GM19452 (cell line): ENCODE measurements around the gene CCDC102A.
"Not testable (repeated sequence)": the region's sequence is repeated elsewhere in the genome, so short reads cannot be mapped to it uniquely, and the experiment has no call there.

Experiments used
- ATAC-seq: cut with Tn5 transposase; IDR thresholded peaks from one replicate; pipeline ENCODE4 v1.9.1; 2021; ENCODE audit not compliant: unreplicated experiment

The CCDC102A gene

DNA sequence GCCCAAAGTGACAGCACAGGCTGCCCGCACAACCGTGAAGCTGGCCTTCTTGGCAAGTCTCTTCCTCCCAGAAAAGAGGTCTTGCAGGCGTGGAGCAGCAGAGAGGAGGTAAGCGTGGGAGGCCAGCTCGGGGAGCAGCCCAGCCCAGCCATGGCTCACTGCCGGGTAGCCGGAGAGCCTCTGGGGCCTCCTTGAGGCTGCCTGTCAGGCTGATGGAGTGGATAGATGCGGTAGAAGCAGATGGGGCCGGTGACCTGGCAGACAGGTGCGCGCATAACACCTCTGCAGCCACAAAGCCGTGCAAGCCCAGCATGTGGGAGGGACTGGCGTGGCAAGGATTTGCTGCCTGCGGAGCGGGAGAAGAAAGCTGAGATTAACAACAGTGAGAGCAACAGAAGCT is 33.0 kb downstream of the CCDC102A start:
- no peak for ATAC-seq

GRCh38 chr16:57502048-57502775 is 34.2 kb downstream of the CCDC102A start:
- no peak for ATAC-seq

DNA sequence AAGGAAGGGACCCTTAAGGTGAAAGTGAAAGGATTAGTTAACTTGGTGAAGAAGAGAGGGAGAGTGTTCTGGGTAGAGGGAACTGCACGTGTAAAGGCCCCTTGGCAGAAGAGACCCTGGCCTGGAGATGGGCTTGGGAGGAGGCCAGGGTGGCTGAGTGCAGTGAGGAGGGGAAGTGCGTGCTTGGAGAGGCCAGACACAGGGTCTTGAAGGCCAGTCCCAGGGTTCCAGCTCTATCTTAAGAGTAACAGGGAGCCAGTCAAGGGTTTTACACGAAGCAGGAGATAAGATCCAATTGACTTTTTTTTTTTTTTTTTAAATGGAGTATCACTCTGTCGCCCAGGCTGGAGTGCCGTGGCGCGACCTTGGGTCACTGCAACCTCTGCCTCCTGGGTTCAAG is 34.9 kb downstream of the CCDC102A start:
- ATAC-seq: no peak

DNA sequence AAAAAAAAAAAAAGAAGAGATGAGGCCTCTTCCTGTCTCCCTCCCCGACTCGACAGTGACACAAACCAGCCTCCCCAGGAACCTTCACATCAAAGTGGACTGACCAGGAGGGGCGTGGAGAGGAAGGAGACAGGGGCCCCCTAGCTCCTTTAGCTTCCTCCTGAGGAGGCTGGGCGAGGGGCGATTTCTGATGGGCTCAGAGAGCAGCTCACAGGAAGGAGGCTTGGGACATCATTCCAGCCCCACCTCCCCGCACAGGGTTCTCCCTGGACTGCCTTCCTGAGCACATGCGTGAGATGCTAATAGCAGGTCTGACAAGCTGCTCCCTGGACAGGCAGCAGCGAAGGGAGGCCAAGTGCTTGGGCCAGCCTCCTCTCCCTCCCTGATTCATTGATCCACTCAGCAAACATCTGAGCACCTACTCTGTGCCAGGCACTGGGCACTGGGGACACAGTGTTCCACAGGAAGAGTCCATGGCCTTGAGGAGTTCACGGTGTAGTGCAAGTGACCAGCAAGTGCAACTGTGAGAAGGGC is 35.7 kb downstream of the CCDC102A start:
- ATAC-seq: no peak

DNA sequence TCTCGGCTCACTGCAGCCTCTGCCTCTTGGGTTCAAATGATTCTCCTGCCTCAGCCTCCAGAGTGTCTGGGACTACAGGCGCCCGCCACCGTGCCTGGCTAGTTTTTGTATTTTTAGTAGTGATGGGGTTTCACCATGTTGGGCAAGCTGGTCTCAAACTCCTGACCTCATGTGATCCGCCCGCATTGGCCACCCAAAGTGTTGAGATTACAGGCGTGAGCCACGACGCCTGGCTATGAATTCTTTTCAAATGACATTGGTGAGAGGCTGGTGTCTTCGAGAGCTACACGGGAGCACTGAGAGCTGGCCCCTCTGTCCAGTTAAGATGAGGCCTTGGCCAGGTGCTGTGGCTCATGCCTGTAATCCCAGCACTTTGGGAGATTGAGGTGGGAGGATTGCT is 36.4 kb downstream of the CCDC102A start:
- ATAC-seq: not testable (repeated sequence)

- ATAC-seq: no peak
These were observed 38.3 kb downstream of the CCDC102A start for GRCh38 chr16:57498031-57498430.

DNA sequence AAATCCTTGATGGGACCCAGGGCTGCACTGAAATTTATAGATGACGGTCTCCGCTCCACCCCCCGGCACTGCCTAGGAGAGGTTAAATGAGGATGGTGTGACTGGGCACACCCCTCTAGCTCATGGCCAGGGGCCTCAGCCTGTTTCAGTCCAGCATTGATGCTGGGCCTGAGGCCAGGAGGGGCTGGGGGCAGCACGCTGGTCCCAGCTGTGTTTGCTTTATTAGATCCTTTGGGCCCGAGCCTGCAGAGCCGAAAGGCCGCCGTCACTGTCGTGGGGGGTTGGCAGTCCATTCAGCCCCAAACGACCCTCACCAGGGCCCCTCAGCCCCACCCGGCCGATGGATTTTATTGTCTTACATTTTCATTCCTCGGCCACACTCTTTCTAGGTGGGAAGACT is 39.2 kb downstream of the CCDC102A start:
- no peak for ATAC-seq

- ATAC-seq: no peak
These were observed 42.6 kb downstream of the CCDC102A start for GRCh38 chr16:57493767-57494166.

GRCh38 chr16:57489229-57489628 is 47.1 kb downstream of the CCDC102A start:
- no peak for ATAC-seq

GRCh38 chr16:57486858-57487834 is 49.2 kb downstream of the CCDC102A start:
- ATAC-seq: no peak

DNA sequence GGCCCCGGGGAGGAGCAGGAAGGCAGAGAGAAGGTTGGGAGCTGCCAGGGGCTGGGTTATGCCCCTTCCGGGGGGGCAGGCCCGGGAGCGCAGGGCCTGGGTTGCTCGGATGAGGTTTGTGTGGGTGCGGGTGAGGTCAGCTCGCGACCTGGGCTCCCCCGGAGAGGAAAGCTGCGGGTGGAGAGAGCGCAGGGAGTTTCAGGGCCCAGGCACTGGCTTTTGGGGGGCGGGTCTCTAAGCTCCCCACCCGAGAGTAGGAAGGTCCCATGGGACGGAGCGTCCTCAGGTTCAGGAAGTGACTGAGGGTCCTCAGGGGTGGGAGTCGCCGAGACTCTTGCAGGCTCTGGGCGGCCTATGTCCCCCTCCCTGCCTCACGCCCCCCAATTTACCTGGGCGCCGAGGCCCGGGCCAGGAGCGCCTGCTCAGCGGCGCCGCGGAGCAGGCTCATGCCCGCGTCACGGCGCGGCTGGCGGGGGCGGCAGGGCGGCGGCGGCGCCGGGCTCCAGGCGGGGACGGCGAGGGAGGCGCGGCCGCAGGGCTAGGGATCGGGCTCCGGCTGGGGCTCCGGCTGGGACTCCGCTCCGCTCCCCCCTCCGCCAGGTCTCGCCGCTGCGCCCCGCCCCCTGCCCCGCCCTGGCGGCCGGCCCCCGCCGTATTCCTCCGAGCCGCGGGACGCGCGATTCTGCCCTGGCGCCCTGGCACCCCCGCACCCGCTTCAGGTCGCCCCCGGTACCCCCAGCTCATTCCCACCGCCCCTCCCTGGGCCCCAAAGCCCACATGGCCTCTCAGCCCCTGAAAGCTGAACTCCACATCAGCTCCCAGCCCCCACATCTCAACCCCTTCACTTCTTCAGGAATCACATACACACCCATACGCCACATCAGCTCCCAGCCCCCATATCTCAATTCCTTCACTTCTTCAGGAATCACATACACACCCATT is 50.2 kb downstream of the CCDC102A start, which contains the start of gene DOK4:
Gene DOK4, minus strand, starts transcription at position 578 of the 942 bp plus-strand sequence. CDS start 6,986 bp downstream, outside the sequence.
- peak; percentile 80 for ATAC-seq

GRCh38 chr16:57485091-57485915 is 51.1 kb downstream of the CCDC102A start:
- ATAC-seq: no peak

DNA sequence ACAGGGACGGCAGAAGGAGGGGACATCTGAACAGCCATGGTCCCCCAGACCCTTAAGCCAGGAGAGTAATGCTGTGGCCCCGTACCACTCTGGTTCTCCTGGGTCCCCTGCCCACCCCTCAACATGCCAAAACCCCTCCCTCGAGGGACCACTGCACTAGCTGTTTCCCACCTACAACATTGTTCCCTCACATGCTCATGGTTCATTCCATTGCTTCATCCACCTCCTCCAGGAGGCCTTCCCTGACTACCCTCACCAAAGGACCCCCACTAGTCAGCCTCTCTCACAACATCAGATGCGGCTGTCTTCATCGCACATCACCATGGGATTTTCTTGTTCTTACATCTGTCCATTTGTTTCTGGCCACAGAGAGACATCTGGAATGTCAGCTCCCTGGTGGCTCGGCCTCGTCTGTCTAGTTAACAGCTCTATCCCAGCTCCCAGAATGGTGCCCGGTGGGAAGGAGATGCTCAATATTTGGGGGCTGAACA is 51.8 kb downstream of the CCDC102A start:
- ATAC-seq: no peak

DNA sequence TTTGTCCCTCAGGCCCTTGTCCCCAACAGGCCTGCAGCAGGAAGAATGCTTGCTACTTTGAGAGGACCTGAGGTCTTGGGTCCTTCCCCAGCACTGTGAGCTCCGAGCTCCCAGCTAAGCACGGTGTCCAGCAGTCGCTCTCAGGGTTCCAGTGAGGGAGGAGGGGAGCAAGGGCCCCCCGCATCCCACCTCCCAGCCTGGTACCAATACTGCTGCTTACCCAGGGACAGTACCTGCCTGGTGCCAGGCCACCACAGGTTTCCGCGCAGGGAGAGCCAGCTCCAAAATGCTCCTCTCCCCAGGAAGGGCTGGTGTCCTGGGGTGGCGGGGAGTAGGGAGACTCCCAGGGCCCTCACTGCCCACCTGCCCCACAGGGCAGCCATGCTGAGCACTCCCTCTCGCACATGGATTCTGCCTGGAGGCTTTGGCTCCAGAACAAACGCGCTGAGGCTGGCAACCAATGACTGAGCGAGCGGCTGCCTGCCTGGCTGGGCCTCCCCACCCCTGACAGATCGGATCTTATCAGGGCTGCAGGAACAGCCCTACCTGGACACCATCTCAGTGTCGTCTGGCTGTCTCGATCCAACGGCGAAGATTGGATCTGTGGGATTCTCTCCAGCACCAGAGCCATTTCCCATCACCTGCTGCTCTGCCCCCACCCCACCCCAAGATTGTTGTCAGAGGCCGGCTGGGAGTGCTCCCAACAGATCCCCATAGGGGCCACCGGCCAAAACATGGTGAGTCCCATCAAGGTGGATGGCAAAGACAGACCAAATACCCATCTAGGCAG is 52.5 kb downstream of the CCDC102A start:
- ATAC-seq: no peak

GRCh38 chr16:57482845-57483545 is 53.4 kb downstream of the CCDC102A start:
- no peak for ATAC-seq

- ATAC-seq: no peak
These were observed 55.0 kb downstream of the CCDC102A start for GRCh38 chr16:57481421-57481820.

GRCh38 chr16:57480754-57481230 is 55.6 kb downstream of the CCDC102A start:
- no peak for ATAC-seq
